ACC112 (cell line): ENCODE data around the gene NXN.
A peak's percentile ranks its signal among the peaks of the same experiment; 100 is the strongest.
"Not testable (repeated sequence)": the region's sequence is repeated elsewhere in the genome, so short reads cannot be mapped to it uniquely, and the experiment has no call there.

Experiments
- H2AFZ ChIP-seq: fragments of 200-600 bp; sonication (generic); one replicate; pipeline ENCODE4 v1.6.0; 2017; ENCODE audit warnings: antibody characterized with exemption, low read length; ENCODE audit not compliant: unreplicated experiment
- H3K27ac ChIP-seq: fragments of 200-600 bp; sonication (generic); 2 replicates; pipeline ENCODE4 v1.5.1; 2014; ENCODE audit warnings: low read depth, mild to moderate bottlenecking, antibody characterized with exemption, low read length, moderate library complexity
- H3K27me3 ChIP-seq: fragments of 200-600 bp; sonication (generic); 2 replicates; pipeline ENCODE4 v1.6.1; 2014; ENCODE audit warnings: mild to moderate bottlenecking, antibody characterized with exemption, low read length, moderate library complexity, mixed read lengths; ENCODE audit not compliant: insufficient read depth
- H3K36me3 ChIP-seq: fragments of 200-600 bp; sonication (generic); 2 replicates; pipeline ENCODE4 v1.6.1; 2016; ENCODE audit warnings: mild to moderate bottlenecking, antibody characterized with exemption, low read length, moderate library complexity, mixed read lengths; ENCODE audit not compliant: insufficient read depth
- H3K4me1 ChIP-seq: fragments of 200-600 bp; sonication (generic); one replicate; pipeline ENCODE4 v1.6.1; 2016; ENCODE audit warnings: low read length, mixed read lengths; ENCODE audit not compliant: insufficient read depth, unreplicated experiment, control insufficient read depth
- H3K4me3 ChIP-seq: fragments of 200-600 bp; sonication (generic); 2 replicates; pipeline ENCODE4 v1.5.1; 2014; ENCODE audit warnings: mild to moderate bottlenecking, low read depth, low read length
- H3K79me2 ChIP-seq: fragments of 200-600 bp; sonication (generic); one replicate; pipeline ENCODE4 v1.6.0; 2016; ENCODE audit warnings: low read length; ENCODE audit not compliant: control insufficient read depth, unreplicated experiment, insufficient read depth

Gene NXN

DNA sequence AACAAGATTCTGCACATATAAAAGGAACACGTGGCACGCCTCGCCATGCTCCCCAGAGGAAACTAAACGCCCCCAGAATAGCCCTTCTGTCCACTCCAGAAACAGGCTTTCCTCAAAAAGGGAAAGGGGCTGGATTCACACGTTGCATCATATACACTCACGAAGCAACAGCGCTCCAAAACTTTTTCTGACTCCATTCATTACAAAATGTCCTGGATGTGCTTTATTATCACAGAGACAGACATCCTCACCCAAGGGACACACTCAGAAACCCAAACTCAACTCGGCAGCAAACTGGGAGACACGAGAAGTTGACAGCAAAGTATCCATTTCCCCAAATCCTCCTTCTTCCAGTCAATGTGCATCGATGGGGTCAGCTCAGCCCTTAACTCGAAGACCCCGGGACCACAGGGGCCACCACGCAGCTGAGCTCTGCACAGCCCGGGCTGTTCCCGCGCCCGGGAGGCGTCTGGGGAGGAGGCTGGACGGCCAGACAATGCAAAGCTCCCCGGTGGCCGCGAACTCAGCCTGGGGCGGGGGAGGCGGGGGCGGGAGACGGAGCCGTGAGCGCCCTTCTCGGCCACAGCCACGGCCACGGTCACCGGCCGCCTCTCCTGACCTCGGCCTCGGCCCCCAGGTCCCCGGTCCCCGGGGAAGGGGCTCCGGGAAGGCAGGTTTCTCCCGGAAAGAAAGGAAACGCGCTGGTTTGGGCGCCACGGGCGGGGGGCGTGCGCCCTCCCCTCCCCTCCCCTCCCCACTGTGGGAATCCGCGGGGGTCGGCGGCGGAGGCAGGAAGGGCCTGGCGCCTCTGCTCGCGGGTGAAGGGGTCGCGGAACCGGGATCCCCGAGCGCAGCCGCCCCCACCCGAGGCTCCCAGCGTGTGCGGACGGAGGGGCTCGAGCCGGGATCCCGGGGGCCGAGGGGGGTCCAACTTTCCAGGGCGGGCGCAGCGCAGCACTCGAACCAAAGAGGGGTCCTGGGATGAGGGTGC is 1.2 kb downstream of the NXN start:
- H3K27ac ChIP-seq = peak overlapping the region; percentile 5; the same call in 1 of the 2 replicates
- H3K27me3 ChIP-seq = no peaks in the 10 kb centered on the region
- peak overlapping the region; percentile 67 for H2AFZ ChIP-seq
- peak overlapping the region; percentile 82 for H3K4me3 ChIP-seq
- no peaks in the 10 kb centered on the region for H3K36me3 ChIP-seq
- H3K4me1 ChIP-seq = peaks cover 21% of the 10 kb centered on the region
- peaks cover 28% of the 10 kb centered on the region for H3K79me2 ChIP-seq

DNA sequence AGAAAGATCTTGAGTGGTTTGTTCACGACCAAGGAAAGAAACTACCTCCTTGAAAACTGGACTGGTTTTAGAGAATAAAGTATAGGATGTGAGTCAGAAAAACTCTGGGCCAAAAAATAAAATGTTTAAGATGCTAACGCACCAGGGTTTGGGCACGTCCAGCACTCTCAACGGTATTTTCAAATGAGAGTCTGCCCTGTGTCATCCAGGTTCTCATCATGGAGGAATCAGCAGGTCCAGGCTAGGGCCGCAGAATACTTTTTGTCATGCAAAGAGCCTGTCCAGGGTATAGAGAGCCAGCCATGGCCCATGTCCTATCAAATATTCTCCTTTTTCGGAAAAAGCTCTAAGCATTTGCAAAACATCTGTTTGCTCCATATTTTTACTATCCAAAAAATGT is 2.4 kb downstream of the NXN start:
- Histone ChIP-seq H3K27me3 (no peaks in the 10 kb centered on the region), H3K79me2 (peaks cover 31% of the 10 kb centered on the region), H2AFZ (no peak overlapping the region), H3K4me1 (peaks cover 21% of the 10 kb centered on the region), H3K27ac (no peak overlapping the region), H3K4me3 (peak overlapping the region; percentile 82), H3K36me3 (no peaks in the 10 kb centered on the region)

DNA sequence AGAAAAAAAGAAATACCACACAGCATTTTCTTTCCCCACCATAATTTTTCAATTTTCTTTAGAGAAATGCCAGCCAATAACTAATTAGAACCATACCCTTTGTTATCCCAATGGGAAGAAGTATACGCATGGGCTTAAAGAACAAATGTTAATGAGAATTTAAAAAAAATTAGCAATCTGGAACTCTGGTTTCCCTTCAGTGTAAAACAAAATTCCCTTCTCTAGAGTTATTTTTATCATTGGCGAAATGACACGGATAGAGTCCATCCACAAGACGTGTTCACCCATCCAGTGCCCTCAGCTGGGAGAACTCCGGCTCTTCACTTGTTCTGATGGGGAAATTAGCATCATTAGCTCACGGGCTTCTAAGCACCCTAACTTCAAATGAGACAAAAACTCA is 3.3 kb downstream of the NXN start:
- no peaks in the 10 kb centered on the region for H3K36me3 ChIP-seq
- no peak overlapping the region for H2AFZ ChIP-seq
- H3K4me3 ChIP-seq = no peak overlapping the region
- peaks cover 31% of the 10 kb centered on the region for H3K79me2 ChIP-seq
- no peaks in the 10 kb centered on the region for H3K27me3 ChIP-seq
- no peak overlapping the region for H3K27ac ChIP-seq
- H3K4me1 ChIP-seq = peaks cover 21% of the 10 kb centered on the region

DNA sequence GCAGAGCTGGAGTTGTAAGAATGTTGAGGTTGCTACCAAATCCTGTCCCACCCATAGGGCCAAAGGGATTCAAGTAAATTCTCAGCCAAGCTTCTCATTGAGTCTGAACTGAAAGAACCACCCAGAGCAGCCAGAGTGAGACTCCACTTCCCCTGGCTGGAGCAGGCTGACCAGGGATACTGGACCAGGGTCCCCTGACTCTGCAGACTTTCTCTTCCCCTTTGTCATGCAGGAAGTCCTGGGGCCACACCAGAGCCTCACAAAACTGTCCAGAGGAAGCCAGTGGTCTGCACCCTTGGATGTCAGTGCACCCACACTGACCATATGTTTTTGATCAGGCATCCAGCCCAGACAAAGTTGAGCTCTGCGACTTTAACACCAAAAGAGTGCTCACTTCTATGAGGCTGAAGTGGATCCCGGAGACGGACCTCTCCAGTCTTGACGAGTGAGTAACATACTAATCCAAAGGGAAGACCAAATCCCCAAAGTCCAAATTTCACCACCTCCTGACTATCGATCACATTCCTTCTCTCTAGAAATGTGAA is 4.1 kb downstream of the NXN start:
- H3K27ac ChIP-seq = no peak overlapping the region
- H3K36me3 ChIP-seq = no peaks in the 10 kb centered on the region
- H3K4me1 ChIP-seq = peaks cover 21% of the 10 kb centered on the region
- H3K27me3 ChIP-seq = no peaks in the 10 kb centered on the region
- peak overlapping the region; percentile 77 for H2AFZ ChIP-seq
- peak overlapping the region; percentile 4; the same call in 1 of the 2 replicates for H3K4me3 ChIP-seq
- H3K79me2 ChIP-seq = peaks cover 32% of the 10 kb centered on the region

DNA sequence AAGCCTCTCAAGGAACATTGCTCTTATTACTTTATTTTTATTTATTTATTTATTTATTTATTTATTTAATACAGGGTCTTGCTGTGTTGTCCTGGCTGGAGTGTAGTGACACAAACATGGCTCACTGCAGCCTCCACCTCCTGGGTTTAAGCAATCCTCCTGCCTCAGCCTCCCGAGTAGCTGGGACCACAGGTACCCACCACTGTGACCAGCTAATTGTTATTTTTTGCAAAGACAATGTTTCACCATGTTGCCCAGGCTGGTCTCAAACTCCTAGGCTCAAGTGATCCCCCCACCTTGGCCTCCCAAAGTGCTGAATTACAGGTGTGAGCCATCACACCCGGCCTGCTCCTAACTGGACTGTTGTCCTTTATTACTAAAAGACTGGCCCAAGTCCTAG is 4.8 kb downstream of the NXN start:
- Histone ChIP-seq H3K4me1 (peaks cover 21% of the 10 kb centered on the region), H3K79me2 (peaks cover 39% of the 10 kb centered on the region)
- not testable (repeated sequence) for H2AFZ ChIP-seq, H3K36me3 ChIP-seq, H3K4me3 ChIP-seq, H3K27ac ChIP-seq, H3K27me3 ChIP-seq

DNA sequence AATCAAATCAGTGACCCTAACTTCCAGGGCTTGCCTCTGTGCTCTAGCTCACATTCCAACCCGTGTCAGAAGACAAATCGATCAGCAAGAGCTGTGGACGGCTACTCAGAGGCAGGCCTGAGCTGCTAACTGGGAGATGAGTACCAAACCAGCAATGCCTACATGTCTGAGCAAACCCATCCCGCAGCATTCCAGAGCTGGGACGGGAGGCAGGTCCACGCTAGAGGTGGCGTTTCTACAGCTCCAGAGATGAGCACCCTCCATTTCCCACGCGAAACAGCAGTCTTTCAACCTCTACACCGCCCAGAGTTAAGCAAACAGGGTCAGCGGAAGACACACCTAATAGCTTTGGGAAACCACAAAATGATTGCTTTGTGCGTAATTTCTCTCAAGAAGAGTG is 6.5 kb downstream of the NXN start:
- H3K4me1 ChIP-seq = peaks cover 21% of the 10 kb centered on the region
- H3K36me3 ChIP-seq = no peaks in the 10 kb centered on the region
- no peak overlapping the region for H3K4me3 ChIP-seq
- no peak overlapping the region for H3K27ac ChIP-seq
- H3K27me3 ChIP-seq = no peaks in the 10 kb centered on the region
- H3K79me2 ChIP-seq = peaks cover 41% of the 10 kb centered on the region
- no peak overlapping the region for H2AFZ ChIP-seq

DNA sequence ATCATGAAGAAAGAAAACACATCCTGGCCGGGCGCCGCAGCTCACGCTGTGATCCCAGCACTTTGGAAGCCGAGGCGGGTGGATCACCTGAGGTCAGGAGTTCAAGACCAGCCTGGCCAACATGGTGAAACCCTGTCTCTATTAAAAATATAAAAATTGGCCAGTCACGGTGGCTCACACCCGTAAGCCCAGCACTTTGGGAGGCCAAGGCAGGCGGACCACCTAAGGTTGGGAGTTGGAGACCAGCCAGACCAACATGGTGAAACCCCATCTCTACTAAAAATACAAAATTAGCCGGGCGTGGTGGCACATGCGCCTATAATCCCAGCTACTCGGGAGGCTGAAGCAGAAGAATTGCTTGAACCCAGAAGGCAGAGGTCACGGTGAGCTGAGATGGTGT is 7.7 kb downstream of the NXN start:
- H3K36me3 ChIP-seq, H2AFZ ChIP-seq, H3K27ac ChIP-seq, H3K27me3 ChIP-seq, H3K4me3 ChIP-seq: not testable (repeated sequence)
- H3K79me2 ChIP-seq = peaks cover 39% of the 10 kb centered on the region
- H3K4me1 ChIP-seq = peaks cover 15% of the 10 kb centered on the region

DNA sequence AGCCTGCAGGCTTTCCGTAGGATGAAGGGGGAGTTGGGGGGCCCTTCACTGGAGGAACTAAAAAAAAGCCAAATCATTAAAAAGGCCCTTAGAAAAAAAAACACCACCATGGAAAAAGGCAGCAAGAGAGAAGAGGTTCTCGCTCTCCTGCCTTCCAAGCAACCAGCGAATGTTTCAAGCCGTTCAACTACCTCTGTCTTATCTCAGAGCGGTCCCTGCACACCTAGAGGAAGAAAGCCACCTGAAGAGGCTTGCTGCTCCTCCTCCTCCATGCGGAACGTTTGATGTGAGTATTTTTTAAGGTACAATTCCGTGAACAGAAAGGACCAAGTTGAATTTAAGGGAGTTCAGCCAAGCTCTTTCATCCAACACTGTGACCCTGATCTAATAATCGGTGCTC is 9.2 kb downstream of the NXN start:
- no peaks in the 10 kb centered on the region for H3K27me3 ChIP-seq
- H3K27ac ChIP-seq = no peak overlapping the region
- no peak overlapping the region for H3K4me3 ChIP-seq
- H2AFZ ChIP-seq = no peak overlapping the region
- no peaks in the 10 kb centered on the region for H3K36me3 ChIP-seq
- peaks cover 32% of the 10 kb centered on the region for H3K79me2 ChIP-seq
- H3K4me1 ChIP-seq = peaks cover 5% of the 10 kb centered on the region

DNA sequence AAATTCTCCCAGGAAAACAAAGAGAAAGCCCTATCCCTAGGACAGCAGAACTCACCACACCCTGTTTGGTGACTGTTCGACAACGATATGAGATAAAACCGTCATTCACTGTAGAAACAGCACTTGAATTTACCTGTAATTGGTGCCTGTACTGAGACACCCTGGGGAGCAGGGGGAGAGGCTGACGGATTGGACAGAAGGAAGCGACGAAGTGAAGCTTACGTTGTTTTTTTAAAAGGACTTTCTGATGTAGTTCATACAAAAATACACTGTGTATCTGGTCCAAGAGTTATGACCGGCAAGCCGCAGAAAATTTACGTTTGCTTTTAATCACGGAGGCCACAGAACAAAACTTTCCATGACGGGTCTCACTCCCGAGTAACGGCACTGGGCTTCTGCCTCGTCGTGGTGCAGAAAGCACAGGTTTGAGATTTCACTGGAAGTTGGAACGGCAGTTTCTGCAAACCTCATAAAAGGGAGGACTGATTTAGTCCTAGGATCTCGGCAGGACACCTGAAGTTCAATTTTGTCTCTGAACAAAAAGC is 9.7 kb downstream of the NXN start:
- H3K27ac ChIP-seq = no peak overlapping the region
- H3K27me3 ChIP-seq = no peaks in the 10 kb centered on the region
- no peak overlapping the region for H2AFZ ChIP-seq
- H3K36me3 ChIP-seq = no peaks in the 10 kb centered on the region
- no peaks in the 10 kb centered on the region for H3K4me1 ChIP-seq
- H3K79me2 ChIP-seq = peaks cover 27% of the 10 kb centered on the region
- peak overlapping the region; percentile 66 for H3K4me3 ChIP-seq

DNA sequence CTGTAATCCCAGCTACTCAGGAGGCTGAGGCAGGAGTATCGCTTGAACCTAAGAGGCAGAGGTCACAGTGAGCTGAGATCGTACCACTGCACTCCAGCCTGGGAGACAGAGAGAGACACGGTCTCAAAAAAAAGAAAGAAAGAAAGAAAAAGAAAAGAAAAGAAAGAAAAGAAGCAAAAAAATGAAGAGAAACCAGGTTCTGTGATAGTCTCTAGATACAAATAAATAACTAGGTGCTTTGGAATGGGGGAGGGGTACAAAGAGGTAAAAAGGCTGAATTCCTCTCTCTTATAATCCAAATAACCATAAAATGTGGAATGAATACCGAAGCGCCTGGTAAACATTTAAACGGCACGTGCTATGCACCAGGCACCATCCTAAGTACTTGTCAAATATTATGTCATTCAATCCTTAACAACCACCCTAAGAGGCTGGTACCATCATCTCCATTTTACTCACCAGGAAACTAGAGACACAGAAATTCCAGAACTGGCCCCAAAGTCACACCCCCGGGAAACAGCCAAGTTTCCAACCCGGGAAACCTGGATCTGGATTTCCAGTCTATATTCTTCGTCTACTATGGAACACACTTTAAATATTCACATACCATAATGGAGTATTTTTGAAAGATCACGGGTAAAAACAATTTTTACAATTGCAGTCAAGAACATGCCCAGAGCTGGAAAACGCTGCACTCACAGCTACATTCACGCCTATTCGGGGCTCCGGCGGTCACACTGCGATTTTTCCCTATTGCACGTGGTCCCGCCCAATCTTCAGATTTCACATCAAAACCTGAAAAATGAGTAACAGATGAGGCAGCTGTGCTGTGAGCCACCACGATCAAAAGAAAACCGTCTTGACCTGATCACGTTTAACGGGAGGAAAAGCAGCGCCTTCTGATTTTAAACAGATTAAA is 10.5 kb downstream of the NXN start:
- H3K4me1 ChIP-seq = no peaks in the 10 kb centered on the region
- peak overlapping the region; percentile 66 for H3K4me3 ChIP-seq
- no peaks in the 10 kb centered on the region for H3K36me3 ChIP-seq
- no peak overlapping the region for H2AFZ ChIP-seq
- H3K27ac ChIP-seq = no peak overlapping the region
- no peaks in the 10 kb centered on the region for H3K27me3 ChIP-seq
- H3K79me2 ChIP-seq = peaks cover 27% of the 10 kb centered on the region
